Measurements from ENCODE around the gene NFATC1. TPM values are rescaled to one million over a fixed set of nuclear protein-coding genes. Genes with fewer than 3 reads are reported as not detected.

Gene NFATC1
- total RNA-seq, 4 donors from 2014 or later, result 2.1 to 41.3 (median 7.6) TPM

GRCh38 chr18:79418642-79419041, 22.9 kb downstream of the NFATC1 start:
- no peak overlapping the region for H3K4me3 ChIP-seq
- no peak for TF ChIP-seq POLR2A (IDR thresholded peaks at IDR 0.05)
- no peak for TF ChIP-seq CTCF (IDR thresholded peaks at IDR 0.05)
- H3K27me3 ChIP-seq, result no peaks in the 10 kb centered on the region
- no peaks in the 10 kb centered on the region for H3K9me3 ChIP-seq
- no peak for DNase-seq
- no peak overlapping the region for H3K27ac ChIP-seq
- peaks cover 0 to 5% (median 0%) of the 10 kb centered on the region in 4 donors for H3K4me1 ChIP-seq
- H3K36me3 ChIP-seq, result peaks cover 0 to 5% (median 0%) of the 10 kb centered on the region in 3 donors

DNA sequence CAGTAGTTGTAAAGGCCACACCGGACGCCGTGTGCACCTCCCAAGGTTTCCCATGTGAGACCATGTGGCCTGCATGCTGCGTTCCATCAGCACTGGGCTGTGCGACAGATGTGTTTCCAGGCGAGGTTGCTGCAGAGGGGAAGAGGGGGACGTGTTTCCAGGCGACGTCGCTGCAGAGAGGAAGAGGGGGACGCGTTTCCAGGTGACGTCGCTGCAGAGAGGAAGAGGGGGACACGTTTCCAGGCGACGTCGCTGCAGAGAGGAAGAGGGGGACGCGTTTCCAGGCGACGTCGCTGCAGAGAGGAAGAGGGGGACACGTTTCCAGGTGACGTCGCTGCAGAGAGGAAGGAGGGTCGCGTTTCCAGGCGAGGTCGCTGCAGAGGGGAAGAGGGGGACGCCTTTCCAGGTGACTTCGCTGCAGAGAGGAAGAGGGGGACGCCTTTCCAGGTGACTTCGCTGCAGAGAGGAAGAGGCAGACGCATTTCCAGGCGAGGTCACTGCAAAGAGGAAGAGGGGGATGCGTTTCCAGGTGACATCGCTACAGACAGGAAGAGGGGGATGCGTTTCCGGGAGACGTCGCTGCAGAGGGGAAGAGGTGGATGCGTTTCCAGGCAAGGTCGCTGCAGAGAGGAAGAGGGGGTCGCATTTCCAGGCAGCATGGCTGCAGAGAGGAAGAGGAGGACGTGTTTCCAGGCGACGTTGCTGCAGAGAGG, 24.5 kb downstream of the NFATC1 start:
- TF ChIP-seq POLR2A (IDR thresholded peaks at IDR 0.05) (no peak), CTCF (IDR thresholded peaks at IDR 0.05) (no peak)
- Histone ChIP-seq H3K36me3 (no peaks in the 10 kb centered on the region), H3K4me1 (peaks cover 0 to 8% (median 0%) of the 10 kb centered on the region in 4 donors), H3K27me3 (no peaks in the 10 kb centered on the region), H3K9me3 (no peaks in the 10 kb centered on the region), H3K4me3 (no peak overlapping the region), H3K27ac (no peak overlapping the region)
- no peak for DNase-seq

DNA sequence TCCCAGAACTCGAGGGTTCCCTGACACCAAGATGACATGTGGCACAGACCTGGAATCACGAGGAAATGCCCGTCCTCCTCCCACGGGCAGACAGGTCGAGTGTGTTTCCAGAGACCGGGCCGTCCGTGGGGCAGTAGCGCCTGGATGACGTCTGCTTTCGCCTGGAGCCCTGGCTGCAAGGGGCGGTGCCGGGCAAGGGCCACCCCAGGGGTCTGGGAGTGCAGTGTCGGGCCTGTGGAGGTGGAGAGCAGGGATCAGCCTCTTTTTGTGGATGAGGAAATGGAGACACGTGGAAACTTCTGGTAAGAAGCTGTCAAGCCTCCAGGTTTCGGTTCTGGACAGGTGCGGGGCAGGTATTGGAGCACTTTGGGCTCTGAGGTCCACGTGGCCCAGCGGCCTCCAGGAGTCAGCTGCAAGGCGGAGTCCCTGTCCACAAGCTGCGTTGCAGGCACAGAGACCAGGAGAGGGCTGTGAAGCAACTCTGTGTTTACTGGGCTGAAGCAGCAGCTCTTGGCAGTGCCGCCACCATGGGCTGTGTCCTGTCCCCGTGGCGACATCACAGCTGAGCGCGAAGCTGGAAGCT, 25.6 kb downstream of the NFATC1 start:
- no peaks in the 10 kb centered on the region for H3K36me3 ChIP-seq
- H3K4me1 ChIP-seq, result peaks cover 0 to 9% (median 0%) of the 10 kb centered on the region in 4 donors
- no peak overlapping the region for H3K27ac ChIP-seq
- H3K27me3 ChIP-seq, result no peaks in the 10 kb centered on the region
- TF ChIP-seq CTCF (IDR thresholded peaks at IDR 0.05) (no peak), POLR2A (IDR thresholded peaks at IDR 0.05) (no peak)
- no peak for DNase-seq
- H3K9me3 ChIP-seq, result no peaks in the 10 kb centered on the region
- no peak overlapping the region for H3K4me3 ChIP-seq

DNA sequence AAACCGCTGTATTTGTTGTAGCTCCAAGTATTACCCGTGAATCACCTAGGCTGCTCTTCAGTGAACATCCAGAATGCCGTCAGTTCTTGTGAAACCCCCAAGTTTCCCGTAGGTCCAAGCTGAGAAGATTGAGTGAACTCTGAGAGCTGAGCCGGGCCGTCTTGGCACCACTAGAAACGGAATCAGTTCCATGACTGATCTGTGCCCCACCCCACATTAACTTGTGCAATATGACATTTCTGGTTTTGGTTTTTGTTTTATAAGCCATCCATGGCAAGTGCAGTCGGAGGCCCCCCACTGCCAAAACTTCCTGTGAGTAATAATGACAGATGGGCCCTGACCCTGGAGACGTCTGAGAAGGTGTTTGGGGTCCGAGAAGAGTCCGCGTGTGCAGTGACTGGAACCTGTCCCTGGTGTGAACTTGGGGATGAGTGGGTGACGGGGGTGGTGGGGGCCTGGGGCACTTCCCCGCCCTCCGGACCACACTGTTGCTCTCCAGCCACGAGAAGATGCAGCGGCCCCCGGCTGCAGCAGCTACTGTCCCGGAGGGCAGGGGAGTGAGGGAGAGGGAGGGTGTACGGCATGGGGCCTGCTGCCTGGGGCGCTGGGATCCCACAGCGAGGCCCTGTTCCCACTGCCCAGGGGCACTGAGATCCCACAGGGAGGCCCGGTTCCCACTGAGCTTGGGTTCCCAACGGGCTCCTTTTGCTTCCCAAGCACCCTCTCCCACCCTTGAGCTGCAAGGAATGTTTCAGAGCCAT, 26.5 kb downstream of the NFATC1 start:
- no peak for DNase-seq
- H3K4me3 ChIP-seq, result no peak overlapping the region
- no peaks in the 10 kb centered on the region for H3K9me3 ChIP-seq

GRCh38 chr18:79422783-79423165, 27.0 kb downstream of the NFATC1 start:
- DNase-seq, result no peak
- peaks cover 0 to 14% (median 0%) of the 10 kb centered on the region in 4 donors for H3K4me1 ChIP-seq
- H3K4me3 ChIP-seq, result no peak overlapping the region
- H3K27ac ChIP-seq, result no peak overlapping the region
- no peaks in the 10 kb centered on the region for H3K36me3 ChIP-seq
- no peaks in the 10 kb centered on the region for H3K27me3 ChIP-seq
- no peak for TF ChIP-seq CTCF (IDR thresholded peaks at IDR 0.05)
- TF ChIP-seq POLR2A (IDR thresholded peaks at IDR 0.05), result no peak
- no peaks in the 10 kb centered on the region for H3K9me3 ChIP-seq

More for the DNA sequence above, 26.5 kb downstream of the NFATC1 start:
- Histone ChIP-seq H3K4me1 (peaks cover 0 to 14% (median 0%) of the 10 kb centered on the region in 4 donors), H3K36me3 (no peaks in the 10 kb centered on the region), H3K27me3 (no peaks in the 10 kb centered on the region), H3K27ac (no peak overlapping the region)
- TF ChIP-seq CTCF (IDR thresholded peaks at IDR 0.05) (no peak), POLR2A (IDR thresholded peaks at IDR 0.05) (no peak)
